HepG2 (cell line): ENCODE results near the gene ITCH.

Experiments used
- CTCF ChIP-seq: sonication (generic); formaldehyde crosslinking; IDR thresholded peaks from 2 replicates; pipeline ENCODE4 v1.5.0; 2020; ENCODE audit warnings: mild to moderate bottlenecking, missing genetic modification reagents, moderate library complexity
- TF ChIP-seq, protein P1 (sequence below): sonication (generic); formaldehyde crosslinking; IDR thresholded peaks from 2 replicates; pipeline ENCODE4 v1.4.0; 2020; ENCODE audit warnings: missing genetic modification reagents

- TF ChIP-seq, protein P1, sequence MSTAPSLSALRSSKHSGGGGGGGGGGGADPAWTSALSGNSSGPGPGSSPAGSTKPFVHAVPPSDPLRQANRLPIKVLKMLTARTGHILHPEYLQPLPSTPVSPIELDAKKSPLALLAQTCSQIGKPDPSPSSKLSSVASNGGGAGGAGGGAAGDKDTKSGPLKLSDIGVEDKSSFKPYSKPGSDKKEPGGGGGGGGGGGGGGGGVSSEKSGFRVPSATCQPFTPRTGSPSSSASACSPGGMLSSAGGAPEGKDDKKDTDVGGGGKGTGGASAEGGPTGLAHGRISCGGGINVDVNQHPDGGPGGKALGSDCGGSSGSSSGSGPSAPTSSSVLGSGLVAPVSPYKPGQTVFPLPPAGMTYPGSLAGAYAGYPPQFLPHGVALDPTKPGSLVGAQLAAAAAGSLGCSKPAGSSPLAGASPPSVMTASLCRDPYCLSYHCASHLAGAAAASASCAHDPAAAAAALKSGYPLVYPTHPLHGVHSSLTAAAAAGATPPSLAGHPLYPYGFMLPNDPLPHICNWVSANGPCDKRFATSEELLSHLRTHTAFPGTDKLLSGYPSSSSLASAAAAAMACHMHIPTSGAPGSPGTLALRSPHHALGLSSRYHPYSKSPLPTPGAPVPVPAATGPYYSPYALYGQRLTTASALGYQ (CRISPR knock-in tag) = no peak
- TF ChIP-seq CTCF (CRISPR knock-in tag) = no peak
Observed at GRCh38 chr20:34403908-34404307, 40.8 kb downstream of the ITCH start.
